ENCODE results near the gene FAF1. TPM values are rescaled to one million over a fixed set of nuclear protein-coding genes. Genes with fewer than 3 reads are reported as not detected.

Gene FAF1
- total RNA-seq, 2 experiments from 2014 or later = 64.5 to 73.1 TPM

GRCh38 chr1:50667272-50667671 is 292.8 kb downstream of the FAF1 start:
- intact Hi-C loops (cut with DNase I, micrococcal nuclease) = no loop called here
- CTCF ChIA-PET = no interaction called here
- Mint-ChIP-seq H3K36me3 (ENCODE audit: low read depth) (peaks cover 2% of the 10 kb centered on the region), H3K9me3 (ENCODE audit: low read depth) (no peaks in the 10 kb centered on the region), H3K4me3 (no peak overlapping the region), H3K27me3 (no peaks in the 10 kb centered on the region), H3K4me1 (no peaks in the 10 kb centered on the region), H3K27ac (no peak overlapping the region)
- ATAC-seq (no peak), DNase-seq (no peak)
- POLR2A ChIA-PET = no interaction called here

- ATAC-seq = no peak
- Mint-ChIP-seq H3K27me3 (no peaks in the 10 kb centered on the region), H3K4me3 (no peak overlapping the region), H3K4me1 (no peaks in the 10 kb centered on the region), H3K27ac (no peak overlapping the region), H3K9me3 (ENCODE audit: low read depth) (no peaks in the 10 kb centered on the region), H3K36me3 (ENCODE audit: low read depth) (peaks cover 2% of the 10 kb centered on the region)
- intact Hi-C loops (cut with DNase I, micrococcal nuclease) = no loop called here
- ChIA-PET POLR2A (no interaction called here), CTCF (interaction anchor here (0.6 kb wide), 1 partner anchor 24 kb away, joined by 3 read pairs; no protein-coding TSS in a partner anchor)
- no peak for DNase-seq
Measured at GRCh38 chr1:50666849-50667248, 293.2 kb downstream of the FAF1 start.

GRCh38 chr1:50665413-50665812 is 294.7 kb downstream of the FAF1 start:
- ATAC-seq = no peak
- no peaks in the 10 kb centered on the region for H3K9me3 Mint-ChIP-seq (ENCODE audit: low read depth)
- intact Hi-C loops (cut with DNase I, micrococcal nuclease) = no loop called here
- H3K27ac Mint-ChIP-seq = no peak overlapping the region
- no peak overlapping the region for H3K4me3 Mint-ChIP-seq
- ChIA-PET POLR2A (no interaction called here), CTCF (no interaction called here)
- no peaks in the 10 kb centered on the region for H3K36me3 Mint-ChIP-seq (ENCODE audit: low read depth)
- DNase-seq = no peak
- H3K4me1 Mint-ChIP-seq = no peaks in the 10 kb centered on the region
- H3K27me3 Mint-ChIP-seq = no peaks in the 10 kb centered on the region

- Mint-ChIP-seq H3K36me3 (ENCODE audit: low read depth) (no peaks in the 10 kb centered on the region), H3K4me1 (no peaks in the 10 kb centered on the region), H3K9me3 (ENCODE audit: low read depth) (no peaks in the 10 kb centered on the region), H3K27me3 (no peaks in the 10 kb centered on the region), H3K4me3 (no peak overlapping the region), H3K27ac (no peak overlapping the region)
- DNase-seq = no peak
- ChIA-PET CTCF (no interaction called here), POLR2A (no interaction called here)
- ATAC-seq = no peak
- intact Hi-C loops (cut with DNase I, micrococcal nuclease) = no loop called here
Measured at GRCh38 chr1:50661626-50662025, 298.4 kb downstream of the FAF1 start.

DNA sequence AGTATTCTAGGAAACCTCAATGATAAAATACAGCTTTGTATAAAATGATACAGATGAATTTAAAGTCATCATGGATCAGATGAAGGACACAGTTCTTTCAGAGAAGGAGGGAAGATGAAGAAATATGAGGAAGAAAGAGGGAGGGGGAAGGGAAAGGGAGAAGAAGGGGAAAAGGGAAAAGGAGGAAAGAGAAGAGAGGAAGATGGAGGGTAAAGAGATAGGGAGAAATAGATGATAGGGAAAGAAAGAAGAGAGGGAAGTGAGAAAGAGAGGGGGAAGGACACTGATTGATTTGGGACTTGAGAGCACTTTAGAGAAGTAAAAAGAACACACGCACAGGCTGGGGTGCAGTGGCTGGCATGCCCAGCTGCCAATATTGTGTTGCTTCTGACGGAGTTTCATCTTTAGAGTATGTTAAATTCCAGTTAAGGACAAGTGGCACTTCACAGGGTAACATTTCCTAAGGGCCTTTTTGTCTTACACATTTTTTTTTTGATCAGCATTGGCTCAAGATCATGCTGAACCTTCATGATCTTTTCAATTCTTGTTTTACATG is 300.9 kb downstream of the FAF1 start:
- H3K4me1 Mint-ChIP-seq = no peaks in the 10 kb centered on the region
- ChIA-PET POLR2A (interaction anchor here (0.7 kb wide), 1 partner anchor 359 kb away, joined by 3 read pairs; no protein-coding TSS in a partner anchor), CTCF (interaction anchor here (1.3 kb wide), 1 partner anchor 16 kb away, joined by 3 read pairs; no protein-coding TSS in a partner anchor)
- no peaks in the 10 kb centered on the region for H3K9me3 Mint-ChIP-seq (ENCODE audit: low read depth)
- ATAC-seq (no peak), DNase-seq (no peak)
- intact Hi-C loops (cut with DNase I, micrococcal nuclease) = no loop called here
- H3K36me3 Mint-ChIP-seq (ENCODE audit: low read depth) = peaks cover 5% of the 10 kb centered on the region
- H3K27ac Mint-ChIP-seq = no peak overlapping the region
- H3K4me3 Mint-ChIP-seq = no peak overlapping the region
- H3K27me3 Mint-ChIP-seq = no peaks in the 10 kb centered on the region

- H3K9me3 Mint-ChIP-seq (ENCODE audit: low read depth) = no peaks in the 10 kb centered on the region
- H3K36me3 Mint-ChIP-seq (ENCODE audit: low read depth) = peaks cover 5% of the 10 kb centered on the region
- POLR2A ChIA-PET = interaction anchor here (0.7 kb wide), 1 partner anchor 358 kb away, joined by 3 read pairs; no protein-coding TSS in a partner anchor
- H3K27ac Mint-ChIP-seq = no peak overlapping the region
- CTCF ChIA-PET = no interaction called here
- H3K27me3 Mint-ChIP-seq = no peaks in the 10 kb centered on the region
- H3K4me3 Mint-ChIP-seq = no peak overlapping the region
- intact Hi-C loops (cut with DNase I, micrococcal nuclease) = no loop called here
- DNase-seq (no peak), ATAC-seq (no peak)
- no peaks in the 10 kb centered on the region for H3K4me1 Mint-ChIP-seq
Measured at GRCh38 chr1:50658459-50659076, 301.5 kb downstream of the FAF1 start.

DNA sequence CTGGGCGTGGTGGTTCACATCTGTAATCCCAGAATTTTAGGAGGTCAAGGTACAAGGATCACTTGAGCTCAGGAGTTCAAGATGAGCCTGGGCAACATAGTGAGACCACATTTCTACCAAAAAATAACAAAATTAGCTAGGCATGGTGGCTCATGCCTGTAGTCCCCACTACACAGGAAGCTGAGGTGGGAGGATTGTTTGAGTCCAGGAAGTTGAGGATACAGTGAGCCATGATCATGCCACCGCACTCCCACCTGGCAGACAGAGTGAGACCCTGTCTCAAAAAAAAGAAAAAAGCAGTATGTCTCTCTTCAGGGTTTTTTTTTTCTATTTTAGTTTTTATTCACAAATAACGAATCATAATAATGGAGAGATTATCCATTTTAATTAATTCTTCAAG is 303.1 kb downstream of the FAF1 start:
- DNase-seq = no peak
- Mint-ChIP-seq H3K4me1 (no peaks in the 10 kb centered on the region), H3K27ac (no peak overlapping the region), H3K4me3 (no peak overlapping the region), H3K36me3 (ENCODE audit: low read depth) (peaks cover 5% of the 10 kb centered on the region), H3K9me3 (ENCODE audit: low read depth) (no peaks in the 10 kb centered on the region), H3K27me3 (no peaks in the 10 kb centered on the region)
- ChIA-PET POLR2A (no interaction called here), CTCF (interaction anchor here (0.6 to 0.7 kb wide), 2 partner anchors 168 to 1180 kb away, joined by 3 to 5 read pairs; no protein-coding TSS in a partner anchor)
- intact Hi-C loops (cut with DNase I, micrococcal nuclease) = no loop called here
- ATAC-seq = no peak

GRCh38 chr1:50651476-50652263 is 308.4 kb downstream of the FAF1 start:
- DNase-seq (no peak), ATAC-seq (no peak)
- intact Hi-C loops (cut with DNase I, micrococcal nuclease) = no loop called here
- Mint-ChIP-seq H3K4me3 (no peak overlapping the region), H3K4me1 (no peaks in the 10 kb centered on the region), H3K36me3 (ENCODE audit: low read depth) (peaks cover 11% of the 10 kb centered on the region), H3K27ac (no peak overlapping the region), H3K27me3 (no peaks in the 10 kb centered on the region), H3K9me3 (ENCODE audit: low read depth) (no peaks in the 10 kb centered on the region)
- CTCF ChIA-PET = interaction anchor here (1.2 kb wide), 1 partner anchor 29 kb away, joined by 3 read pairs; no protein-coding TSS in a partner anchor
- POLR2A ChIA-PET = no interaction called here

- POLR2A ChIA-PET = no interaction called here
- DNase-seq (no peak), ATAC-seq (no peak)
- no peaks in the 10 kb centered on the region for H3K9me3 Mint-ChIP-seq (ENCODE audit: low read depth)
- intact Hi-C loops (cut with DNase I, micrococcal nuclease) = no loop called here
- no peak overlapping the region for H3K4me3 Mint-ChIP-seq
- CTCF ChIA-PET = no interaction called here
- no peaks in the 10 kb centered on the region for H3K27me3 Mint-ChIP-seq
- peaks cover 13% of the 10 kb centered on the region for H3K36me3 Mint-ChIP-seq (ENCODE audit: low read depth)
- H3K27ac Mint-ChIP-seq = no peak overlapping the region
- H3K4me1 Mint-ChIP-seq = no peaks in the 10 kb centered on the region
Measured at GRCh38 chr1:50646526-50646925, 313.5 kb downstream of the FAF1 start.

DNA sequence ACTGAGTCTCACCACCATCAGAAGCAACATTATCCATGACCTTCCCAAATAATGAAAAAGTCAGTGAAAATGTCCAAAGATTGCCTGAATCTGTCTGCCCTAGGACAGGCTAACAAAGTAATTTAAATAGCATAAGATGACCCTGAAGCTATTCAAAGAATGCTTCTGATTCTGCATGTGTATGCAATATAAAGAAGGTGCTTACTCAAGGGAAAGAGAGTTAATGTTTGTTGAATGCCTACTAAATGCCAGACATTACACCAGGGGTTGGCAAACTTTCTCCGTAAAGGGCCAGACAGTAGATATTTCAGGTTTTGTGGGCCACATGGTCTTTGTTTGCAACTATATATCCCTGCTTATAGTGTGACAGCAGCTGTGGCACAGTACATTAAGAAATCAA is 314.9 kb downstream of the FAF1 start:
- intact Hi-C loops (cut with DNase I, micrococcal nuclease) = no loop called here
- H3K4me3 Mint-ChIP-seq = no peak overlapping the region
- POLR2A ChIA-PET = no interaction called here

GRCh38 chr1:50644447-50645105 is 315.5 kb downstream of the FAF1 start:
- no peak overlapping the region for H3K4me3 Mint-ChIP-seq
- ChIA-PET CTCF (interaction anchor here (0.8 kb wide), 1 partner anchor 277 kb away, joined by 3 read pairs; no protein-coding TSS in a partner anchor), POLR2A (no interaction called here)
- intact Hi-C loops (cut with DNase I, micrococcal nuclease) = no loop called here
- ATAC-seq (no peak), DNase-seq (no peak)
- peaks cover 13% of the 10 kb centered on the region for H3K36me3 Mint-ChIP-seq (ENCODE audit: low read depth)
- H3K9me3 Mint-ChIP-seq (ENCODE audit: low read depth) = no peaks in the 10 kb centered on the region
- no peak overlapping the region for H3K27ac Mint-ChIP-seq
- no peaks in the 10 kb centered on the region for H3K4me1 Mint-ChIP-seq
- no peaks in the 10 kb centered on the region for H3K27me3 Mint-ChIP-seq

More for the DNA sequence above, 314.9 kb downstream of the FAF1 start:
- DNase-seq = no peak
- peaks cover 13% of the 10 kb centered on the region for H3K36me3 Mint-ChIP-seq (ENCODE audit: low read depth)
- H3K27ac Mint-ChIP-seq = no peak overlapping the region
- ATAC-seq = no peak
- no peaks in the 10 kb centered on the region for H3K27me3 Mint-ChIP-seq
- H3K4me1 Mint-ChIP-seq = no peaks in the 10 kb centered on the region
- CTCF ChIA-PET = no interaction called here
- no peaks in the 10 kb centered on the region for H3K9me3 Mint-ChIP-seq (ENCODE audit: low read depth)
